A172 (cell line): ENCODE measurements around the gene PEX11A. TPM values are rescaled to one million over a fixed set of nuclear protein-coding genes. Genes with fewer than 3 reads are reported as not detected.

Experiments used
- DNase-seq: peaks from one replicate; pipeline ENCODE4 v3.0.0-alpha.2; 2015; ENCODE audit warnings: low spot score
- total RNA-seq: library from RNA; depleted of rRNA; stranded (reverse); fragments of >200 nt; shearing (Covaris generic); gene quantifications from 2 replicates; pipeline ENCODE4 v1.2.3, GENCODE V29; 2014

Gene PEX11A
- total RNA-seq, 1 experiment from 2014 or later = 7.2 TPM

DNA sequence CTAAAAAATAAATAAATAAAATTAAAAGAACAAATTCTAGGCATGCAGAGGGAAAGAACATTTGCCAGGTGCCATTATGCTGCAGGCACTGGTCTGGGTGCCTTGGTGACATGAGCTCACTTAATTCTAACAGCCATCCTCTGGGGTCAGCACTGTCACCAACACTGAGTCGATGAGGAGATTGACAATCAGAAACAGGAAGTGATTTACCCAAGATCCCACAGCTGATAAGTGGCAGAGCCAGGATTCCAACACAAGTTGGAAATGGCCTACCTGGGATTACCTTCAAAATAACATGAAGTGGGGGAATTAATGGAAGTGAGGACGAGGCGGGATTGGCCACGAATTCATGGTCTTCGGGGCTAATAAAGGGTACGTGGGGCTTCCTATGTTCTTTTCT, 14.9 kb downstream of the PEX11A start:
- DNase-seq = no peak

DNA sequence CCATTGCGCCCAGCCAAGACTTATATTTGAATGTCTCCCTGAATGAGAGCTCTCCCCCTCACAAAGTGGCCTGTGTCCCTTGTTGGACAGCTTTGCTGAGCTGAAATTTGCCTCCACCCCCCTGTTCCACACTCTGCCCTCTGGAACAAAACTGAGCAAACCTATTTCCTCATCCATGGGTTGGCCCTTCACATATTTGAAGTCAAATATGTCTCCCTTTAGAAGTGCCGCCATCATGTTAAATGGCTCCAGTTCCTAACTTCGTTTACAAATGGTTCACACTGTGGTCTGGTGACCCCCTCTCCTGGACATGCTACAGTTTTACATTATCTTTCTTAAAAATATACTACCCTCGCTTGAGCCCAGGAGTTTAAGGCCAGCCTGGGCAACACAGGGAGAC, 16.0 kb downstream of the PEX11A start:
- no peak for DNase-seq

DNA sequence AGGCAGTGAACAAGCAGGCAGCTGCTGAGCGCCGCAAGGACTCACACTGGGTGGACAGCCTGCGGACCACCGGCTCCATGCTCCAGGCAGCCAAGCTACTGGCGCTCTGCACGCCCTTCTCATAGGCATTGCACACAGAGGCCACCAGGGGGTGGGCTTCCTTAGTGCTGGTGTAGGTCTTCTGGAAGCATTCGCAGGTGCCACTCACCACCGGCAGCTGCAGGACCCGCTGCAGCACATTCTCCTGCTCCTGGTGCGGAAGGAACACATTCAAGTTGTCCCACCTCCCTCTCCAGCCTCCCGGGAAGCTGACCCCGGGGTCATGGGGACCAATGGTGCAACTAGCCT, 17.4 kb downstream of the PEX11A start:
- no peak for DNase-seq

DNA sequence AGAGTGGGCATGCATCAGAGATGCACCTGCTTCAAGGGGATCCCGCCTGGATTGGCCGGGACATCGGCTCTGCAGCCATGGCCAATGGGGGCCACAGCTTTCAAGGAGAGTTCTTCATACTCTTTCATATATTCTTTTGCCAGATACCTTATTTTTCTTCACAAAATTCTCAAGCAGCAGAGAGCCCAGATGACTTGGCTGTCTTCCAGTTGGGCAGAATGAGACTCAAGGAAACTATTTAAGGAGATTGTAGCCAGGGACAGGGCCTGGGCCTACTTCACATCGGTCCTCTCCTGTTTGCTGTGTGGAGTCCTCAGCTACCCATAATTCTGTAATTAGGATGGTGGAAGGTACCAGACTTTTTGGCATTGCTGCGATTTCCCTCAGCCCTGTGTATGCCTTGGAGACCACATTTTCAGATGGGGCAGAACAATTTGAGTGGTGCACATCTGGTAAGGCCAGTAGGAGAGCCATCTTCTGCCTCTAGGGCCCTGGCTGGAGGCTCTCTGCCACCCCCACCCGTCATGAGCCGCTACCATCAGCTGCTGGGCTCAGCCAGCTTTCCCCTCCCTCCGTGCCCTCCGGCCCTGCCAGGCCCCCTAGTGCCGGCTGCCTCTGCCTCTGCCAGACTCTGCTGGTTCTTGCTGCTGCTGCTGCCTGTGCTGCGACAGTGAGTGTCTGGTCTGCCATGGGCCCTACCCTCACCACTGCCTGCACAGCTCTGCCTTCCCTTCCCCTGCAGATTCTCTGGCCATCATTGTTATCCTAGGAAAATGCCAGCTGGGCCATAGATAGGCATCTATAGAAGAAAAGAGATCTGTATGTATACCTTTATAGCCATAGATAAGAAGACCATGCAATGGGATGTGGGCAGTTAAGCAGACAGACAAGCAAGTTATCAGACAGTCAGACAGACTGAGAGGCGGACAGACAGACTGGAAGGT, 18.1 kb downstream of the PEX11A start:
- DNase-seq = no peak

DNA sequence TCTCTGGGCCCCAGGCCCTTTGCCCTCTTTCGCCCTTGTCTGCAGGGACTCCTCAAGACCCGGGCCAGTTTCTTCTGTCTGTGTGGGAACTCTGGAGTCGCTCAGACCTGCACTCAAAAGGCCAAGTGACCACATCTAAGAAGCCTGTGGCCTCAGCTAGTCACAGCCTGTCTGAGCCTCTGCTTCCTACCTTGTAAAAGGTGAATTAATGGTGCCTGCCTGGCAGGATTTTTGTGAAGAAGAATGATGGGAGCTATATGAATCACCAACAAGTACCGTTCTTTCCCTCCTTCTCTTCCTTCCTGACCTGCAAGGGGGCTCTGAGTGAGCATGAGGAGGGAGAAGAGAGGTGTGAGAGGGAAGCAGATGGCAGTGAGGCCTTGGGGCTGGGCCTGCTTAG, 18.9 kb downstream of the PEX11A start:
- DNase-seq = no peak

DNA sequence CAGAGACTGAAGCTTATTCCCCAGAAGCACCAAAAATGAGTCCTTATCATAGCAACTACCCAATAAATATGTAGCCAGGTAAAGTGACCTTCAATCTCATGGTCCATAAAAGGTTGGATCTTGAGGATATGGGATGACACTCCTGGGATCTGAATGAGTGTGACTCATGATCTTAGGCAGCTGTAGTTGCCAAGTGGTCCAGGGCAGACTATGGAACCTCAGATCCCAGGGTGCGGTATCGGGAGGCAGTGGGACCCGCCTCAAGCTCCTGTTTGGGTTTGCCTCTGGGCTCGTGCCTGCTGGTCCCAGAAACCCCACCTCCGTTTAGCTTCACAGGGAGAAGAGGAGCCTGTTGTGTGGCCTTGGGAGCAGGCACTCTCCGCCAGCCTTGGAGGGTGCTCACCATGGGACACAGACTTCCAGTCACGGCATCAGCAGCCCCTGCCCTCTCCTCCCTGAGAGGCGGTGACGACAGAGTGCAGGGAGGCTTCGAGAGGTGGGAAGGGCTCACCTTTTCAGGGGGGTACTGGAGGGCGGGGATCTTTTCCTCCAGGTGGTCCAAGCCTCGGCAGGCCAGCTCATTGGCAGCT, 19.5 kb downstream of the PEX11A start:
- no peak for DNase-seq

DNA sequence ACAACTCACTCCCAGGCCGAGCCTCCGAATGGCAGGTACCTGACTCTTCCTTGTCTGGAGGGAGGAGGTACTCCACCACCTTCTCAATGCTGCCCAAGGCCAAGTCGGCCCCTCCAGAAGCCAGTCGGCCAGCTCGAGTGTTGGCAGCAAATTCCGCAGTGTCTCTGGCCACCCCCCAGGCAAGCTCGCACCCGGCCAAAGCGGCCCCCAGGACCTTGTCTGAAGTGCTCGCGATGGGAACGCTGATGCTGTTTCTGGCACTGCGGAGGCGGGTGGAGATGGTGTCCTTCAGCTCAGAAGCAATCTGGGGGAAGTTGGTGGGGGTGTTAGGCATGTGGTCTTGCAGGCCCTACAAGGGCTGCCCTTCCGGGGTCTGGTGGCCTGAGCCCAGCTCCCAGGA, 20.6 kb downstream of the PEX11A start:
- DNase-seq = no peak

DNA sequence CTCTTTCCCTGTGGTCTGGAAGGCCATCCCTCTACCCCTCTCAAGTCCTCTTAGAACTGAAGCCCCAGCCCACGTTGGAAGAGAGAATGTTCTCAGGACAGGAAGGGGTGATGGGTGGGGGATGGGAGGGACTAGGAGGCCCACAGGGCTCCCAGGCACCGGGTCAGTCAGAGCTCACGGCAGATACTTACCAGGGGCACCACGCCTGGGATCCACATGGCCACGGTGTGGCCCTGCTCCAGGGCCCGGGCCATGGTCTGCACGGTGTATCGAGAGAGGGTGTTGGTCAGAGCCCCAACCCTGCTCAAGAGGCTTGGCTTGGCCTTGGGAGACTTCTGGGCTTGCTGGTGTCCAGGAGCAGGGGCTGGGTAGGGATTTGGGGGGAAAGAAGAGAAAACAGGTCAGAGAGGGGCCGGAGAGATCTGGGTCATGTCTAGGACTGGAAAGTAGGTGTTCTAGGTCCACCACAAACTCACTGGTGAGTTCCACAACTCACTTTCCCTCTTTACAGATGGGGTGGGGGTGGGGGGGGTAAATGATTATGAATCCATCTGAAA, 21.2 kb downstream of the PEX11A start:
- DNase-seq = no peak

DNA sequence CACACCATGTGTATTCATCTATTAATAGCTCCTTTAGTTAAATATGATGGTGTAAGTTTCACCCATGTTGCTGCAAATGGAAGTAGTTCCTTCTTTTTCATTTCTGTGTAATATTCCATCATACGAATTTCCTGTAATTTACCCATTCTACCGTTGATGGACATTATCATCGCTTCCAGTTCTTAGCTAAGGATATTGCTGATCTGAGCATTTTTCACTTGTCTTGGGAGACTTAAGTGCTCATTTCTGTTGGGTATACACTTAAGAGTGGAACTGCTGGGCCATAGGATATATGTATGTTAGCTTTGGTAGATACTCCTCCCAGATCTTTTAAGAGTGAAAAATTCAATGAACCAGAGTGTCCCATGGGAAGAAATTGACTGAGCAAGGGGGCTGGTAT, 22.4 kb downstream of the PEX11A start:
- no peak for DNase-seq

DNA sequence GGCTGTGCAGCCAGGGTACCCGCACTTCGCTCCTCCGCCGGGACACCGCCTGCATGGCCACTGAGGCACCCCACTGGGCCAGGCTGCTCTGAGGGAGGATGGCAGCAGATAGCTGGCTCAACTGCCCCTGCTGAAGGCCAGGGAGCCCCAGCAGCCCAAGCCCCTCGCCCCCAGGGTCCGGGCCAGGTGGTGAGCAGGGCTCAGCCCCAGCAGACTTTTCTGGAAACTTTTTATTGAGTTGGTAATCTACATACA, 22.9 kb downstream of the PEX11A start:
- DNase-seq = no peak

DNA sequence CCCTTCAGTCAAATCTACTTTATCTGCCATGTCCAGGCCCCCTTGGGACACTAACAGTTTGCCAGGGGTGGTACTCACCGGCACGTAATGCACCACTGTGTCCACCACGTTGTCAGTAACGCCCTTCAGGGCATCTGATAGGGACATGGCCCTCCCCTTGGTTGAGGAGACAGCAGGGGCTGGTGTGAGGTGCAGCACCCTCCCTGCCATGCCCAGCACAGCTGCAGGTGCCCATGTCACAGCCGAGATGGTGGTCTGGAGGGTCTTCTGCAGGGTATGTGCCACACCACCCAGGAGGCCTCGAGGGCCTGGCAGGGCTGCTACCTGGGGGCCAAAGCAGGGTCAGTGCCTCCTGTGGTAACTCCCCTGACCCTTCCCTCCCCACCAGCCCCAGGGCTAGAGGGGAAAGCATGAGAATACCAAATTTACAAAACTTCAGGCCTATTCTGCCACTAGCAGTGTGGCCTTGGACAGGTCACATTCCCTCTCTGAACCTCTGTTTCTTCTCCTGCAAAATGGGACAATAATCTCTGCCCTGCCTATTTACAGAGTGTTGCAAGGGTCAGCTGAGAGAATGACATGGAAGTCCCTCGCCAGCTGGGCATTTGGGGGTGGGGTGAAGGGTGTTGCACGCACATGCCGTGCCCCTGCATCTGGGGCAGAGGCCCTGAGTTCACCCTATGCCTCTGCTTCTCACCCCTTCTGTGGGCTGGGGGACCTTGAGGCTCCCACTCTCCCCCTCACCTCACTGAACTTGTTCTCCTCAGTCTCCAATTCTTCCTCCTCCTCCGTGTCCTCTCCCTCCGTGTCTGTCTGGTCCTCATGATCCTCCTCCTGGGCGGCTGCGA, 23.5 kb downstream of the PEX11A start:
- DNase-seq = no peak

DNA sequence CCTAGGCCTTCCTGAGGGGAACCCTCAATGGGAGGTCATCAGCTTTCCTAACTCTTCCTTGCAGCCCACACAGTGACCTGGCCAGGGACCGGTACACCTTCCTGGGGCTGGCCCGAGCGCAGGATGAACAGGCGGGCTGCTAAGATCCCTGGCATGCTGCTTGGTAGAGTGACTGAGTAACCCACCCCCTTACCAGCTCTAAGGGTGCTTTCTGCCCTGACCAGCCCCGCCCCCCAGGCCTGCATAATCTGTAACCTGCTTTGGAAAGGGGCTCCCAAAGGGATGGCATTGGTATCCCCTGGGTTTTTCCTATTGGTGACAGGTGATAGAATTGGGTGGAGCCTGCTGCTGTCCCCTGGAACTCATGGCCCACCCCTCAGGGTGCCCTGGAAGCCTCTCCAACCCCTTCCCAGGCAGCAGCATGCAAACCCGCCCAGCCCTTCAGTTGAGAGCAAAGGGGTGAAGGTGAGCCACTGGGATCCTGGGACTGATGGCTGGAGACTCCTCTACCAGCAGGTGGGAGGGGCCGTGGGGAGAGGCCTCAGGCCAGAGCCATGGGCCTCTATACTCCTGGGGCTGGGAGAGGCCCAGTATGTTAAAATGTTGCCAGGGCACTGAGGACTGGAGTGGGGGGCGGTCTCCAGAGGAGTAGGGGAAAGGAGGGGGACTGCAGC, 24.2 kb downstream of the PEX11A start:
- no peak for DNase-seq

DNA sequence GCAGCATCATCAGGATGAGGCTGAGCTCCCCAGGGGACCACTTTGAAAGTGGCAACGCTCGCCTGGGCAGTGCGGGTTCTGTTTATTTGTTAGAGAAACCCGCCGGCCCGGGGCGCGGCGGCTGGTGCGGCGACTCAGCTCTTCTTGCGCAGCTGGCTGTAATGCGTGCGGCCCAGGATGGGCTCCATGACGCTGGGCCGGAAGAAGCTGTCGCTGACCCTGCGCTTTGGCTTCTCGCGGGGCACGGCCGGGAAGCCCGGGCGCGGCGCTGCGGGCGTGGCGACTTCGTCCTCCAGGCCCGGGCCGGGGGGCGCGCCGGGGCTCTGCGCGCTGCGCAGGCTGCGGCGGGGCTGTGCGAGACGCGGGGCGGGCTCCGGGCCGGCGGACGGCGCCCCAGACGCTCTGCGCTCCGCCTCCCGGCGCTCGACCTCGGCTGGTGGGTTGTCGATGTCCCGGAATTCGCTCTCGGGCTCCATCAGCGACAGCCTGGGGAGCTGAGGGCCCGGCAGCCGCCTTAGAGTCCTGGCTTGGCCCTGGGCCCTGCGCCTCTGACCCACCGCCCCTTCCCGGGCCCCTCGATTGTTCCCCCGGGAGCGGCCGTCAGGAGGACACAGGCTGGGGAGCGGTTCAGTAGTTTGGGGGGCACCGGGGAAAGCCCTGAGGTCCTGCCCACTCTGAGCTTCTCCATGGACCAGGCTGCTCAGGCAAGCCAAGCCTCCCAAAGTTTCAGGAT, 24.9 kb downstream of the PEX11A start:
- no peak for DNase-seq

DNA sequence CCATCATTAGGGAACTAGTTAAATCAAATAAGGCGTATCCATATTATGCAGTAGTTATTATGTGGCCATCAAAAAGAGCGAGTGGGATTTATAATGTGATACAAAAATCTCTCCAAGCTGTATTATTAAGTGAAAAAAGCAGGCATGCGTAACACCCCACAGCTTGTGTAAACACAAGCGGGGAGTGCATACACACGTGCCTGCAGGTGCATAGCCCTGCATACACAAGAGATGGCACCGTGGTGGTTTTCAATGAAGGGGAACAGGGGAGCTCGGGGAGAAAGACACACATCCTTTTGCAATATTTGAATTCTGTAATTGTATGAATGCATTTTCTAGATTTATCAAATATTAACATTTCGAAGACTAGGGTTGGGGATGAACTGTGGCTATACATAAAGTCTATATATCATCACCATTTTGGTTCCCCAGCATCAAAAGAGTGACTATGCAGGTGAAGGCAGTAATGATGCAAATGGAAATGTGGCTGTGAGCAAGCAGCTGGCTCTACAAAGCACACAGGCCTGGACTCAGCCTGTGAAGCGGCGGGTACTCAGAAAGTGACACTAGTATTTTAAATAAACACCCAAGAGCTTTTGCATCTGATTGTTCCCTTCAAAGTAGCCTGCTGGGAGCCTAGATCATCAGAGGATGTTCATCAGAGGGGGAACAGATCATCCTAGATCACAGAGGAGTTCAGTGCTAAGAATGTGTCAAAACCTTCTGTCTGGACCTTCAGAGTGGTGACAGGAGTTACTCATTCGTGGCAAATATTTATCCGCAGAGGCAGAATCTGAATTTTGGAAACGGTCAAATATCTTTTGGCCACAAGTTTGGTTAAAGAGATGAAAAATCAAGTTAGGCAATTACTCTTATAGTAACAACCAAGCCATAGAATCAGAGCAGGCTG, 25.9 kb downstream of the PEX11A start:
- DNase-seq = no peak

DNA sequence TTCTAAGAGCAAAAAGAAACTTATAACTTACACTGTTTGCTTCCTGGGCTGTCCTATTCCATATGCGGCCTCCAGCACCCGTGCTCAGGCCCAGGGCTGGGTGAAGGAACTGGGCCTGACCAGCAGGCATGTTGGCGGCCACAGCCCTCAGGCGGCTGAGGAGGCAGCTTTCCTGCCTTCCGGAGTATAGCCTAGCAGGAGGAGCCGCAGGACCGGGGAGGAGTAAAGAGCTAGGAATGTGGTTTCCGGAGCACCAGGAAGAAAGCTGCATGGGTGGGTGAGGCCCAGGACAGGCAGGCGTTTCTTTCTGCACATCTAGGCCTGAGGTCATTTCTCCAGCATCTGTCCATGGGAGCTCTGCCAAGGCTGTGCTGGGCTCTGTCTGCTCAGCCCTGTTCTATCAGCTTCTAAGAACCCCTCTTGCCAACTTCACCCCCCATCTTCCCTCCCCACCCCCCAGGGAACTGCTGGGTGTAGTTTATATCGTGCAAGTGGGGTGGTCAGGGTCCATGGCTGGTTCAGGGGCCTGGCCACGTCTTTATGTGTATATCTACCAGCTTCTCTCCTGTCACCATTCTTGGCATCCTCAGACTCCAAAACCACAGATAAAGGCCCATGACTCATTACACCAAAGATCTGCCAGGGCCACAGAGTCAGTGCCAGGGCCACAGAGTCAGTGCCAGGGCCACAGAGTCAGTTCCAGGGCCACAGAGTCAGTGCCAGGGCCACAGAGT, 27.5 kb downstream of the PEX11A start:
- DNase-seq = peak; percentile 94

DNA sequence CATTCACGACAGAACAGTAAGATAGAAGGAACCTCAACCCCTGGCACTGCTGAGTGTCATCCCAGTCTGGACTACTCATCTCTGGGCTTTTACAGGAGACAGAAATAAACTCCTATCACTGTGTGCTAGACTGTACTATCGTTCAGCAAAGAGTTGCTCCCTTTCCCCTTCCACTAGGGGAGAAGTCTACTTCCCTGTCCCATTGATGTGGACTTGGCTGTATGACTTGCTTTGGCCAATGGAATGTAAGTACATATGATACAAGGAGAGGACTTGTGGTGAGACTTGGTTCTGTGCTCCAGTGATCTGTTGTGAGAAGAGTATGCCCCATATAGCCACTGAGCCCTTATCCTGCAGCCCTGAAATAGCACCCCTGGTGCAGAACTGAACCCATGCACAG, 30.0 kb downstream of the PEX11A start:
- no peak for DNase-seq

DNA sequence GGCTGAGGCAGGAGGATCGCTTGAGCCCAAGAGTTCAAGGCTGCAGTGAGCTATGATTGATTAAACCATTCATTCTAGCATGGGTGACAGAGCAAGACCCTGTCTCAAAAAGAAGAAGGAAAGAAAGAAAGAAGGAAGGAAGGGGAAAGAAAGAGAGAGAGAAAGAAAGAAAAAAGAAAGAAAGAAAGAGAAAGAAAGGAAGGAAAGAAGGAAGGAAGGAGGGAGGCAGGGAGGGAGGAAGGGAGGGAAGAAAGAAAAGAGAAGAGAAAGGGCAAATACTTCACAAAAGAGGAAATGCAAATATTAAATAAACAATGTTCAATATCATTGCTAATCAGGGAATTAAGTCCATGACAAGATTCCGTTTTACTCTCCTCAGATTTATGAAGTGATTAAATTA, 31.3 kb downstream of the PEX11A start:
- DNase-seq = no peak

DNA sequence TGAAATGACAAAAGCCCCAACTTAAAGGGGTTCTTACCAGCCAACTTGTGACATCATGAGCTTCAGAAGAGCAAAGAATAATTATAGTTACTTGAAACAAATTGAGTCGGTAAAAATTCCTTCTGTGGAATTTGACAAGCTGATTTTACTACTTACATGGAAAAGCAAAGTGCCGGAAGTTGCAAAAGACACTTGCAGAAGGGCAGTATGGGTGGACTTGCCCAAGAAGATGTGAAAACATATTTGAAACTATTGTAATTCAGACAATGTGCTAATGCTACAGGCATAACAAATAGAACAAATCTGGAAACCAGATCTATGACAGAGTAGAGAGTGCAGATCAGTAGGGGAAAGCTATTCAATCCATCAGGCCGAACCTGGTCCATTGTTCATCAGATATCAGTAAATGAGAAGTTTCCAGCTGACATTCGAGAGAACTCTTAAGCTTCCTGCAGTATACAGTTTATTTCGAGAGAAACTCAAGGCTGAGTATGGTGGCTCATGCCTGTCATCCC, 32.8 kb downstream of the PEX11A start:
- DNase-seq = no peak

DNA sequence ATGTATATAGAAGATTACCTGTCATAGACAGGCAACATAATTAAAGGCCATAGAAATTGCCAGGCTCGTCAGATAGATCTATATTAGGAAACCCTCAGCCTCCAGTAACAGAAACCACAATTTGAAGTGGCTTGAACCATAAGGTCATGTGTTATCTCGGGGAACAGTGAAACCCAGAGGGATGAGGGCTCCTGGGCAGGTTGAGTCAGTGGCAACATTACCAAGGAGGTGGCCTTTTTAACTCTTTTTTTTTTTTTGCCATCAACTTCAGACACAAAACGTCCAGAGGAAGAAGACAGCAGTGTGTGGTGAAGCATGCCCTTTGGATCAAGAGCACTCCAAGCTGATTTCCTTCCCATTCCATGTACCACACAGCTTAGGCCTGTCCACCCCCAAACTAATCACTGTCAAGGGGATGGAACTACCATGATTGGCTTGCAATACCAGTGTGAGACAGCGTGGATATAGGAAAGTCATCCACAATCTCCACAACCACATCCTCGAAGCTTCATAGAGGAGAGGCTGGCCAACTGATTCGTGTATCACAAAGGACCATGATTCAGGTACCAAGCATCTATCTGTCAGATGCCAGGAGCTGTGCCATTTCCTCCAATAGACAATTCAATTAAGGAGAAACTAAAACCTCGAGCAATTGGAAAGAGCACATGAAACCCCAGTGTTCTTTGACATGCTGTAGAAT, 34.3 kb downstream of the PEX11A start:
- peak; percentile 57 for DNase-seq
